H9 (cell line): ENCODE results near the gene MTURN. TPM values are rescaled to one million over a fixed set of nuclear protein-coding genes. Genes with fewer than 3 reads are reported as not detected.

Experiments
- DNase-seq: peaks from one replicate; pipeline ENCODE4 v3.0.0-alpha.2; 2017
- H2AFZ ChIP-seq: one replicate; pipeline ENCODE4 v1.6.1; 2013; ENCODE audit warnings: mild to moderate bottlenecking, low read length, control low read depth, moderate library complexity
- H2AK5ac ChIP-seq: 2 replicates; pipeline ENCODE4 v1.6.1; 2013; ENCODE audit warnings: low read length, control low read depth, mixed read lengths; ENCODE audit not compliant: insufficient read length
- H2BK120ac ChIP-seq: one replicate; pipeline ENCODE4 v1.6.1; 2013; ENCODE audit warnings: low read depth, mild to moderate bottlenecking, low read length, control low read depth, inconsistent platforms; ENCODE audit not compliant: poor library complexity, severe bottlenecking
- H2BK12ac ChIP-seq: 2 replicates; pipeline ENCODE4 v1.6.1; 2013; ENCODE audit warnings: low read length, control low read depth, mixed read lengths, low read depth; ENCODE audit not compliant: insufficient read length
- H2BK15ac ChIP-seq: 2 replicates; pipeline ENCODE4 v1.6.1; 2013; ENCODE audit warnings: low read depth, low read length, control low read depth
- H2BK20ac ChIP-seq: one replicate; pipeline ENCODE4 v1.6.1; 2013; ENCODE audit warnings: low read depth, mild to moderate bottlenecking, low read length, control low read depth, inconsistent platforms; ENCODE audit not compliant: poor library complexity, severe bottlenecking
- H2BK5ac ChIP-seq: 2 replicates; pipeline ENCODE4 v1.6.1; 2013; ENCODE audit warnings: low read length, control low read depth, mixed read lengths; ENCODE audit not compliant: insufficient read length
- H3K14ac ChIP-seq: 2 replicates; pipeline ENCODE4 v1.6.1; 2013; ENCODE audit warnings: low read length, control low read depth; ENCODE audit not compliant: insufficient read depth
- H3K18ac ChIP-seq: 2 replicates; pipeline ENCODE4 v1.6.1; 2013; ENCODE audit warnings: low read depth, mild to moderate bottlenecking, mixed read lengths, low read length, control low read depth; ENCODE audit not compliant: insufficient read length
- H3K23ac ChIP-seq: 2 replicates; pipeline ENCODE4 v1.6.1; 2013; ENCODE audit warnings: low read length, control low read depth, mixed read lengths, low read depth; ENCODE audit not compliant: insufficient read length
- H3K23me2 ChIP-seq: 2 replicates; pipeline ENCODE4 v1.6.1; 2013; ENCODE audit warnings: low read depth, mild to moderate bottlenecking, mixed read lengths, low read length, control low read depth; ENCODE audit not compliant: insufficient read length, poor library complexity, severe bottlenecking
- H3K27ac ChIP-seq: 2 replicates; pipeline ENCODE4 v1.5.1; 2013; ENCODE audit warnings: low read length, control low read depth, mixed read lengths, low read depth; ENCODE audit not compliant: insufficient read length
- H3K27me3 ChIP-seq: 2 replicates; pipeline ENCODE4 v1.6.1; 2013; ENCODE audit warnings: low read length, control low read depth, inconsistent platforms; ENCODE audit not compliant: insufficient read depth
- H3K4ac ChIP-seq: 2 replicates; pipeline ENCODE4 v1.6.1; 2013; ENCODE audit warnings: low read depth, mild to moderate bottlenecking, control low read depth, inconsistent platforms, low read length, moderate library complexity
- H3K4me1 ChIP-seq: 2 replicates; pipeline ENCODE4 v1.6.1; 2013; ENCODE audit warnings: low read length, control low read depth, inconsistent platforms; ENCODE audit not compliant: insufficient read depth
- H3K4me2 ChIP-seq: 2 replicates; pipeline ENCODE4 v1.6.1; 2013; ENCODE audit warnings: low read length, control low read depth, mixed read lengths; ENCODE audit not compliant: insufficient read length, insufficient read depth
- H3K56ac ChIP-seq: 2 replicates; pipeline ENCODE4 v1.6.1; 2013; ENCODE audit warnings: low read depth, mild to moderate bottlenecking, mixed read lengths, low read length, control low read depth; ENCODE audit not compliant: insufficient read length
- H3K79me1 ChIP-seq: 2 replicates; pipeline ENCODE4 v1.6.1; 2013; ENCODE audit warnings: low read depth, mild to moderate bottlenecking, moderate library complexity, low read length, control low read depth, inconsistent platforms; ENCODE audit not compliant: insufficient read depth, poor library complexity, severe bottlenecking
- H3K79me2 ChIP-seq: 2 replicates; pipeline ENCODE4 v1.6.1; 2013; ENCODE audit warnings: low read length, control low read depth, inconsistent platforms; ENCODE audit not compliant: insufficient read depth
- H3K9ac ChIP-seq: 2 replicates; pipeline ENCODE4 v1.6.1; 2013; ENCODE audit warnings: low read length, control low read depth, mixed read lengths; ENCODE audit not compliant: insufficient read length; ENCODE audit errors: extremely low read depth
- H3K9me3 ChIP-seq: one replicate; pipeline ENCODE4 v1.6.1; 2013; ENCODE audit warnings: low read depth, low read length, inconsistent platforms; ENCODE audit not compliant: control insufficient read depth
- H3T11ph ChIP-seq: one replicate; pipeline ENCODE4 v1.6.1; 2013; ENCODE audit warnings: mild to moderate bottlenecking, low read length, control low read depth, inconsistent platforms
- H4K20me1 ChIP-seq: one replicate; pipeline ENCODE4 v1.6.1; 2013; ENCODE audit not compliant: control insufficient read depth, insufficient read length, insufficient read depth
- H4K5ac ChIP-seq: 2 replicates; pipeline ENCODE4 v1.6.1; 2013; ENCODE audit warnings: low read depth, mild to moderate bottlenecking, mixed read lengths, low read length, control low read depth; ENCODE audit not compliant: insufficient read length
- H4K8ac ChIP-seq: replicated peaks from 2 replicates; pipeline ENCODE4 v1.6.1; 2013; ENCODE audit warnings: low read length, control low read depth, mixed read lengths, low read depth; ENCODE audit not compliant: insufficient read length
- H4K91ac ChIP-seq: 2 replicates; pipeline ENCODE4 v1.6.1; 2013; ENCODE audit warnings: low read depth, mild to moderate bottlenecking, moderate library complexity, mixed read lengths, low read length, control low read depth; ENCODE audit not compliant: insufficient read length
- H3K27ac Mint-ChIP-seq, 3 experiments: 2 replicates in 2 of 3; 3 replicates in 1 of 3; pipeline ENCODE4 v1.8.0; 2020 to 2021; ENCODE audit warnings: mixed read lengths in 3 of 3, mild to moderate bottlenecking in 1 of 3, moderate library complexity in 1 of 3
- H3K27me3 Mint-ChIP-seq: 2 replicates; pipeline ENCODE4 v1.8.0; 2021; ENCODE audit warnings: low read depth, mild to moderate bottlenecking, moderate library complexity, mixed read lengths
- H3K36me3 Mint-ChIP-seq, 3 experiments: 2 replicates in 2 of 3; 3 replicates in 1 of 3; pipeline ENCODE4 v1.8.0; 2020 to 2021; ENCODE audit warnings: low read depth in 3 of 3, mixed read lengths in 3 of 3; ENCODE audit not compliant: insufficient read depth in 1 of 3
- H3K4me1 Mint-ChIP-seq, 2 experiments: 2 replicates each; pipeline ENCODE4 v1.8.0; 2020; ENCODE audit warnings: mixed read lengths in 2 of 2
- H3K4me3 Mint-ChIP-seq, 2 experiments: 2 replicates in 1 of 2; 3 replicates in 1 of 2; pipeline ENCODE4 v1.8.0; 2020 to 2021; ENCODE audit warnings: mild to moderate bottlenecking in 2 of 2, mixed read lengths in 2 of 2, moderate library complexity in 1 of 2
- H3K9me3 Mint-ChIP-seq, 2 experiments: 2 replicates in 1 of 2; 3 replicates in 1 of 2; pipeline ENCODE4 v1.8.0; 2020; ENCODE audit warnings: mild to moderate bottlenecking in 2 of 2, mixed read lengths in 2 of 2, moderate library complexity in 1 of 2
- WGBS: extraction: QIAGEN DNeasy Blood & Tissue Kit; methylation state at CpG from one replicate; pipeline ENCODE4 v1.1.7; 2013; ENCODE audit warnings: missing lambda C conversion rate, low lambda C conversion rate, mixed read lengths; ENCODE audit not compliant: insufficient read length; ENCODE audit errors: extremely low coverage; 5-methylcytosine and 5-hydroxymethylcytosine counted together
- total RNA-seq: library from RNA; stranded (reverse); gene quantifications from 2 replicates; pipeline ENCODE4 v1.2.1, GENCODE V29; 2021
- TF ChIP-seq, protein P1 (sequence below): fragments of 200-600 bp; sonication (generic); conservative IDR thresholded peaks from 3 replicates; pipeline ENCODE4 v1.8.0; 2021; ENCODE audit warnings: antibody characterized with exemption, mild to moderate bottlenecking

Gene MTURN
- total RNA-seq, 1 experiment from 2014 or later, result 3.4 TPM

DNA sequence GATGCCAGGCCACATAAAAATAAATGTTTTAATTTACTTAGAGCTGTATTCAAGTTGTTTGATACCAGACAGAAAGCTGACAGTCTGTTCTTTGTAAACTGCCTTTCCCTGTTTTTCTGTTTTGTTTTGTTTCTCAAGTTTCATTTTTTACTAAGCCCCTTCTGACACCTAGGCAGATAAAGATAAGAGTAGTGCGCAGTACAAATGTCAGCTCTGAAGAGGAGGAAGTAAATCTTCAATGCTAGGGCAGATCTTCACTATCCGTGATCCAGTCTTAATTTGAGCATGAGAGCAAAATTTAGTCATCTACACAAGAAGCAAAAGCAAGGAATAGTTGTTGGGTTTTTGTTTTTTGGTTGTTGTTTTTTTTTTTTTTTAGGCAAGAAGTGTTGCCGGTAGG lies 27.3 kb downstream of the MTURN start:
- H2BK12ac ChIP-seq, result no peak overlapping the region
- no CpG with 5 or more reads among the region's 3 CpGs for WGBS
- Mint-ChIP-seq H3K4me1 (peaks cover 55 to 71% of the 10 kb centered on the region in 2 experiments), H3K27ac (peak overlapping the region in 1 of 3 experiments; percentile 91; a peak in 3 of 7 replicates), H3K36me3 (no peaks in the 10 kb centered on the region), H3K9me3 (no peaks in the 10 kb centered on the region), H3K27me3 (peaks cover 9% of the 10 kb centered on the region), H3K4me3 (peak overlapping the region in 1 of 2 experiments; percentile 25; a peak in 2 of 5 replicates)
- H3K14ac ChIP-seq, result no peak overlapping the region
- peak overlapping the region; percentile 29 for H3K4me2 ChIP-seq
- no peak overlapping the region for H4K5ac ChIP-seq
- H2AK5ac ChIP-seq, result no peak overlapping the region
- DNase-seq, result no peak
- TF ChIP-seq, protein P1, sequence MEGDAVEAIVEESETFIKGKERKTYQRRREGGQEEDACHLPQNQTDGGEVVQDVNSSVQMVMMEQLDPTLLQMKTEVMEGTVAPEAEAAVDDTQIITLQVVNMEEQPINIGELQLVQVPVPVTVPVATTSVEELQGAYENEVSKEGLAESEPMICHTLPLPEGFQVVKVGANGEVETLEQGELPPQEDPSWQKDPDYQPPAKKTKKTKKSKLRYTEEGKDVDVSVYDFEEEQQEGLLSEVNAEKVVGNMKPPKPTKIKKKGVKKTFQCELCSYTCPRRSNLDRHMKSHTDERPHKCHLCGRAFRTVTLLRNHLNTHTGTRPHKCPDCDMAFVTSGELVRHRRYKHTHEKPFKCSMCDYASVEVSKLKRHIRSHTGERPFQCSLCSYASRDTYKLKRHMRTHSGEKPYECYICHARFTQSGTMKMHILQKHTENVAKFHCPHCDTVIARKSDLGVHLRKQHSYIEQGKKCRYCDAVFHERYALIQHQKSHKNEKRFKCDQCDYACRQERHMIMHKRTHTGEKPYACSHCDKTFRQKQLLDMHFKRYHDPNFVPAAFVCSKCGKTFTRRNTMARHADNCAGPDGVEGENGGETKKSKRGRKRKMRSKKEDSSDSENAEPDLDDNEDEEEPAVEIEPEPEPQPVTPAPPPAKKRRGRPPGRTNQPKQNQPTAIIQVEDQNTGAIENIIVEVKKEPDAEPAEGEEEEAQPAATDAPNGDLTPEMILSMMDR, result no peak
- no peak overlapping the region for H3K56ac ChIP-seq
- no peak overlapping the region for H2BK5ac ChIP-seq
- no peak overlapping the region for H2BK15ac ChIP-seq
- no peaks in the 10 kb centered on the region for H4K20me1 ChIP-seq
- no peak overlapping the region for H3K18ac ChIP-seq
- no peak overlapping the region for H2BK120ac ChIP-seq
- H4K8ac ChIP-seq, result no peak overlapping the region
- H3K9ac ChIP-seq, result no peak overlapping the region
- no peaks in the 10 kb centered on the region for H3K23me2 ChIP-seq
- H3K4ac ChIP-seq, result no peak overlapping the region
- no peaks in the 10 kb centered on the region for H3K9me3 ChIP-seq
- no peak overlapping the region for H3T11ph ChIP-seq
- no peaks in the 10 kb centered on the region; the same call in 1 of the 2 replicates for H3K27me3 ChIP-seq
- H3K79me1 ChIP-seq, result no peaks in the 10 kb centered on the region
- H4K91ac ChIP-seq, result no peak overlapping the region
- H3K4me1 ChIP-seq, result peaks cover 12% of the 10 kb centered on the region
- H3K27ac ChIP-seq, result no peak overlapping the region
- H2BK20ac ChIP-seq, result no peak overlapping the region
- no peak overlapping the region for H3K23ac ChIP-seq
- H3K79me2 ChIP-seq, result no peaks in the 10 kb centered on the region
- no peak overlapping the region for H2AFZ ChIP-seq
